ENCODE results near the gene SH3BP5. TPM values are rescaled to one million over a fixed set of nuclear protein-coding genes. Genes with fewer than 3 reads are reported as not detected.

The SH3BP5 gene
- total and polyA plus RNA-seq, 3 donors from 2014 or later = 86.7 to 126 (median 102) TPM

DNA sequence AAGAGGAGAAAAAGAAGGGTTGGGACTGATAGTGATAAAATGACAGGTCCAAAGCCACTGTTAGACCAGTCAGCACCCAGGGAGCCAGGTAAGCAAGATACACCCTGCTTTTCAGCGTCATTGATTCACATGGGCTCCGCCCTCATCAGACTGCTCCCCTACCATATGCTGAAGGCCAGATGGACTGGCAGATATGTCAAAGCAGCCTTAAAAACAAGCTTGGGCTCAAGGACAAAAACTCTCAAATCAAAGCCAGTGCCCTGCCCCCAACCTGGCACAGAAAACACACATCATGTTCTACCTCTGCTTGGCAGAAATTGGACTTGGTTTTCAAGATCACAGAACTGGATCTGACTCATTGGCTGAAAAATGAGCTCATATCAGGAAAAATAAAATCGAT is 33.4 kb downstream of the SH3BP5 start:
- intact Hi-C loops (cut with DNase I; ENCODE audit: low total_unique reads) = no loop called here
- DNase-seq = no peak
- Histone ChIP-seq H3K4me3 (no peak overlapping the region), H3K27me3 (no peaks in the 10 kb centered on the region), H3K9me3 (no peaks in the 10 kb centered on the region), H3K36me3 (ENCODE audit: low read depth, missing control alignments) (no peaks in the 10 kb centered on the region), H3K4me1 (peaks cover 13% of the 10 kb centered on the region), H3K27ac (no peak overlapping the region)
- WGBS, 2 donors = 71 to 74% methylated on average over 3 of the region's 3 CpGs
- TF ChIP-seq, protein P1, sequence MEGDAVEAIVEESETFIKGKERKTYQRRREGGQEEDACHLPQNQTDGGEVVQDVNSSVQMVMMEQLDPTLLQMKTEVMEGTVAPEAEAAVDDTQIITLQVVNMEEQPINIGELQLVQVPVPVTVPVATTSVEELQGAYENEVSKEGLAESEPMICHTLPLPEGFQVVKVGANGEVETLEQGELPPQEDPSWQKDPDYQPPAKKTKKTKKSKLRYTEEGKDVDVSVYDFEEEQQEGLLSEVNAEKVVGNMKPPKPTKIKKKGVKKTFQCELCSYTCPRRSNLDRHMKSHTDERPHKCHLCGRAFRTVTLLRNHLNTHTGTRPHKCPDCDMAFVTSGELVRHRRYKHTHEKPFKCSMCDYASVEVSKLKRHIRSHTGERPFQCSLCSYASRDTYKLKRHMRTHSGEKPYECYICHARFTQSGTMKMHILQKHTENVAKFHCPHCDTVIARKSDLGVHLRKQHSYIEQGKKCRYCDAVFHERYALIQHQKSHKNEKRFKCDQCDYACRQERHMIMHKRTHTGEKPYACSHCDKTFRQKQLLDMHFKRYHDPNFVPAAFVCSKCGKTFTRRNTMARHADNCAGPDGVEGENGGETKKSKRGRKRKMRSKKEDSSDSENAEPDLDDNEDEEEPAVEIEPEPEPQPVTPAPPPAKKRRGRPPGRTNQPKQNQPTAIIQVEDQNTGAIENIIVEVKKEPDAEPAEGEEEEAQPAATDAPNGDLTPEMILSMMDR (IDR thresholded peaks at IDR 0.05) = no peak
- no peak for TF ChIP-seq POLR2A (IDR thresholded peaks at IDR 0.05)

GRCh38 chr3:15298504-15298903 is 33.9 kb downstream of the SH3BP5 start:
- TF ChIP-seq POLR2A (IDR thresholded peaks at IDR 0.05) = no peak
- intact Hi-C loops (cut with DNase I; ENCODE audit: low total_unique reads) = no loop called here
- DNase-seq = no peak
- Histone ChIP-seq H3K27me3 (no peaks in the 10 kb centered on the region), H3K36me3 (ENCODE audit: low read depth, missing control alignments) (no peaks in the 10 kb centered on the region), H3K27ac (no peak overlapping the region), H3K4me3 (no peak overlapping the region), H3K9me3 (no peaks in the 10 kb centered on the region), H3K4me1 (peaks cover 15% of the 10 kb centered on the region)
- 86 to 93% methylated on average over 3 of the region's 3 CpGs for whole genome bisulfite sequencing, 2 donors

DNA sequence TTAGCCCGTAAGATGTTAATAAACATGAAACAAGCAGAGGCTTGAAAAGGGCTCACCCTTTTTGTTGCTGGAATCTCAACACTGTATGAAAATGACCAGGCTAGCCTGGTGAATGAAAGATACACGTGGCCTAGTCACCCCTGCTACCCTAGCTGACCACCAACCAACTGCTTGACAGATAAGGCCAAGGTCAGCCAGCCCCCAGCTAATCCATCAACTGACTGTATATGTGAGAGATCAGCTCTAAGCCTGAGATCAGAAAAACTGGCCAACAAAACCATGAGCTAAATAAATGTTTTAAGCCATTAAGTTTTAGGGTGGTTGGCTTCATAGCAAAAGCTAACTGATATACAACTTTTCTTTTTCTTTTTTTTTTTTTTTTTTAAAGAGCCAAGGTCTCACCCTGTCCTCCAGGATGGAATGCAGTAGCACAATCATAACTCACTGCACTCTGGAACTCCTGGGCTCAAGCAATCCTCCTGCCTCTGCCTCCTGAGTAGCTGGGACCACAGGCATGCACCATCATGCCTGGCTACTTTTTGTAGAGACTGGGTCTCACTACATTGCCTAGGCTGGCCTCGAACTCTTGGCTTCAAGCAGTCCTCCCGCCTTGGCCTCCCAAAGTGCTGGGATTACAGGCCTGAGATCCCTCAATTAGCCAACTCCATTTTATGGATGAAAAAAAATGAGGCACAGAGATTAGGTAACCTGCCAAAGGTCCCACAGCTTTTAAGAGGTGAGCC is 34.6 kb downstream of the SH3BP5 start:
- intact Hi-C loops (cut with DNase I; ENCODE audit: low total_unique reads) = no loop called here
- no peaks in the 10 kb centered on the region for H3K36me3 ChIP-seq (ENCODE audit: low read depth, missing control alignments)
- H3K9me3 ChIP-seq = no peaks in the 10 kb centered on the region
- H3K4me3 ChIP-seq = no peak overlapping the region
- peaks cover 22% of the 10 kb centered on the region for H3K4me1 ChIP-seq
- H3K27me3 ChIP-seq = no peaks in the 10 kb centered on the region
- TF ChIP-seq, protein P1 (IDR thresholded peaks at IDR 0.05) = no peak
- TF ChIP-seq POLR2A (IDR thresholded peaks at IDR 0.05) = no peak
- no peak overlapping the region for H3K27ac ChIP-seq
- no peak for DNase-seq
- 53 to 80% methylated on average over 4 of the region's 4 CpGs for WGBS, 2 donors

DNA sequence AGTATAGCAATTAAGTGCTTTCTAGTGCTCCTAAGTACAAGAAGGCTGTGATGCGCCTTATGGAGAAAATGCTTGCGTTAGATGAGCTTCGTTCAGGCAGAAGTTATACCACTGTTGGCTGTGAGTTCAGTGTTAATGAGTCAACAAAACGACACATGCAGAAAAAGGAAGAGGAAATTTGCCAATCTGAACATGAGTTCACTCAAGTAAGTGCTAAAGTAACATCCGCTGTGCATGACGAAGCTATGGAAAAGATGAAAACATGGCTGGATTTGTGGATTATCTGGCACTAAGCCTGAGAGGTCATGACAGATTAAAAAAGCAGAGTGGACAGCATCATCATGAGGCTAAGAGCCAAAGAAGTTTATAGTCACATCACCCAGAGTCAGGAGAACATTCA is 36.9 kb downstream of the SH3BP5 start:
- DNase-seq = no peak
- Histone ChIP-seq H3K9me3 (no peaks in the 10 kb centered on the region), H3K27ac (peak overlapping the region in 1 of 2 donors; percentile 39), H3K4me1 (peaks cover 45% of the 10 kb centered on the region), H3K4me3 (no peak overlapping the region), H3K36me3 (ENCODE audit: low read depth, missing control alignments) (no peaks in the 10 kb centered on the region), H3K27me3 (no peaks in the 10 kb centered on the region)
- intact Hi-C loops (cut with DNase I; ENCODE audit: low total_unique reads) = no loop called here
- no peak for TF ChIP-seq POLR2A (IDR thresholded peaks at IDR 0.05)
- TF ChIP-seq, protein P1 (IDR thresholded peaks at IDR 0.05) = no peak
- whole genome bisulfite sequencing, 2 donors = 71 to 77% methylated on average over 6 of the region's 6 CpGs

- H3K27me3 ChIP-seq = no peaks in the 10 kb centered on the region
- intact Hi-C loops (cut with DNase I; ENCODE audit: low total_unique reads) = no loop called here
- no peaks in the 10 kb centered on the region for H3K36me3 ChIP-seq (ENCODE audit: low read depth, missing control alignments)
- 74 to 83% methylated on average over 5 of the region's 5 CpGs for WGBS, 2 donors
- H3K4me3 ChIP-seq = no peak overlapping the region
- no peaks in the 10 kb centered on the region for H3K9me3 ChIP-seq
- peaks cover 46% of the 10 kb centered on the region for H3K4me1 ChIP-seq
- H3K27ac ChIP-seq = peak overlapping the region in 1 of 2 donors; percentile 39
- DNase-seq = peak; percentile 36
- TF ChIP-seq POLR2A (IDR thresholded peaks at IDR 0.05) = no peak
- TF ChIP-seq, protein P1 (IDR thresholded peaks at IDR 0.05) = no peak
Observed at GRCh38 chr3:15294929-15295328, 37.5 kb downstream of the SH3BP5 start.
